ENCODE results near the gene FBXO42. TPM values are rescaled to one million over a fixed set of nuclear protein-coding genes. Genes with fewer than 3 reads are reported as not detected.
A peak's percentile ranks its signal among the peaks of the same experiment; 100 is the strongest.

Gene FBXO42
- total and polyA plus RNA-seq, 9 of the 15 experiments (the other 6 are each of a cell fraction or from before 2014, with no cell fraction given) = 7.2 to 24.8 (median 17.4) TPM

DNA sequence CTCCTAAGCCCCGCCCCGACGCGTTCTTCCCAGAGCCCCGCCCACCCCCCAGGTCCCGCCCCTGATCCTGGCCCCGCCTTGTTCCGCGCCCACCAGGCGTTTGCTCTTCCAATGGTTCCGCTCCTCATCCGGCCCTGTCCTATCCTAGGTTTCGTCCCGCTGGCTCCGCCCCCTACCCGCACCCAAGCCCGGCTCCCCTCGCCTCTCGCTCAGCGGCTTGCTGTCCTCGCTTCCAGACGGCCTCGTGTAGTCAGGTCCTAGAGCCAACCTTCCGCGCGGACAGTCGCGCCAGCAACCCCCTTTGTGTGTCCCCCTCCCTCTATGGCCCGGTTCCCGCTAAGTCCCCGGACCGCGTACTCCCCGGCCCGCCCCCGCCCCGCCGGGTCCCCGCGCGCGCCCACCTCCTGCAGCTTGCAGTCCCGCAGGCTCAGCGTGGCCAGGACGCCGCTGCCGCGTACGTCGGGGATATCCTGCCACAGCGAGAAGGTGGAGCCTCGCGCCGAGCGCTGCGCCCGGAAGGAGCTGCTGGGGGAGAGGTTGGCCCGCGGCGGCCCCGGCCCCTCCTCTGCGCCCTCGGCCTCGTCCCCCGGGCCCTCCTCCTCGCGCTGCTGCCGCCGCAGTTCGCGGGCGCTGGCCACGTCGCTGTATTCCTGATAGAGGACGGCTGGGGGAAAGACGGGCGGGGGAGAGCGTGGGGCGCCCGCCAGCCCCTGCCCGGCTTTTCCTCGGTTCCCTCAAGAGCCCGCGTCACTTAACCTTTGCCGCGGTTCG lies 145.5 kb downstream of the FBXO42 start (continued):
- TF ChIP-seq RNF219 (CRISPR knock-in tag; IDR thresholded peaks at IDR 0.05) (no peak), ZNF75A (CRISPR knock-in tag; IDR thresholded peaks at IDR 0.05) (no peak), POLR2AphosphoS2 (IDR thresholded peaks at IDR 0.05; ENCODE audit: low read length) (peak; percentile 71; the same call in 1 of the 2 replicates), BCOR (IDR thresholded peaks at IDR 0.05) (no peak), ZZZ3 (IDR thresholded peaks at IDR 0.05) (no peak), FUS (optimal IDR thresholded peaks at IDR 0.05; ENCODE audit: low read depth, low read length) (no peak), MEF2A (IDR thresholded peaks at IDR 0.05; ENCODE audit: control insufficient read depth, low read depth, low read length) (no peak), ATF4 (CRISPR knock-in tag; IDR thresholded peaks at IDR 0.05) (peak; percentile 16; the same call in 1 of the 2 replicates), ZNF639 (CRISPR knock-in tag; conservative IDR thresholded peaks at IDR 0.05 in 1 of 2, IDR thresholded peaks at IDR 0.05 in 1 of 2) (0 out of 4 replicates have a peak, but pooled peaks of 1 of the 2 experiments have one; percentile 37), EGR1 (conservative IDR thresholded peaks at IDR 0.05) (peak; percentile 76), ZBTB7A (IDR thresholded peaks at IDR 0.05; ENCODE audit: borderline replicate concordance, control insufficient read depth, low read depth, low read length) (peak; percentile 71; the same call in 1 of the 2 replicates), ZNF121 (CRISPR knock-in tag; conservative IDR thresholded peaks at IDR 0.05) (no peak; the same call in 1 of the 2 replicates), SAP30 (IDR thresholded peaks at IDR 0.05; ENCODE audit: borderline replicate concordance, insufficient read depth, low read depth, low read length, poor library complexity, severe bottlenecking) (no peak), ELF1 (tag; IDR thresholded peaks at IDR 0.05) (peak; percentile 79; the same call in 1 of the 2 replicates), KDM4B (IDR thresholded peaks at IDR 0.05; ENCODE audit: borderline replicate concordance in 2 of 2, low read depth in 1 of 2) (peak in 1 of 2 experiments; percentile 59; a peak in 1 of 4 replicates)
- TF ChIP-seq, protein P1, sequence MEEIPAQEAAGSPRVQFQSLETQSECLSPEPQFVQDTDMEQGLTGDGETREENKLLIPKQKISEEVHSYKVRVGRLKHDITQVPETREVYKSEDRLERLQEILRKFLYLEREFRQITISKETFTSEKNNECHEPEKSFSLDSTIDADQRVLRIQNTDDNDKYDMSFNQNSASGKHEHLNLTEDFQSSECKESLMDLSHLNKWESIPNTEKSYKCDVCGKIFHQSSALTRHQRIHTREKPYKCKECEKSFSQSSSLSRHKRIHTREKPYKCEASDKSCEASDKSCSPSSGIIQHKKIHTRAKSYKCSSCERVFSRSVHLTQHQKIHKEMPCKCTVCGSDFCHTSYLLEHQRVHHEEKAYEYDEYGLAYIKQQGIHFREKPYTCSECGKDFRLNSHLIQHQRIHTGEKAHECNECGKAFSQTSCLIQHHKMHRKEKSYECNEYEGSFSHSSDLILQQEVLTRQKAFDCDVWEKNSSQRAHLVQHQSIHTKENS (CRISPR knock-in tag; IDR thresholded peaks at IDR 0.05) = no peak
- TF ChIP-seq, protein P2, sequence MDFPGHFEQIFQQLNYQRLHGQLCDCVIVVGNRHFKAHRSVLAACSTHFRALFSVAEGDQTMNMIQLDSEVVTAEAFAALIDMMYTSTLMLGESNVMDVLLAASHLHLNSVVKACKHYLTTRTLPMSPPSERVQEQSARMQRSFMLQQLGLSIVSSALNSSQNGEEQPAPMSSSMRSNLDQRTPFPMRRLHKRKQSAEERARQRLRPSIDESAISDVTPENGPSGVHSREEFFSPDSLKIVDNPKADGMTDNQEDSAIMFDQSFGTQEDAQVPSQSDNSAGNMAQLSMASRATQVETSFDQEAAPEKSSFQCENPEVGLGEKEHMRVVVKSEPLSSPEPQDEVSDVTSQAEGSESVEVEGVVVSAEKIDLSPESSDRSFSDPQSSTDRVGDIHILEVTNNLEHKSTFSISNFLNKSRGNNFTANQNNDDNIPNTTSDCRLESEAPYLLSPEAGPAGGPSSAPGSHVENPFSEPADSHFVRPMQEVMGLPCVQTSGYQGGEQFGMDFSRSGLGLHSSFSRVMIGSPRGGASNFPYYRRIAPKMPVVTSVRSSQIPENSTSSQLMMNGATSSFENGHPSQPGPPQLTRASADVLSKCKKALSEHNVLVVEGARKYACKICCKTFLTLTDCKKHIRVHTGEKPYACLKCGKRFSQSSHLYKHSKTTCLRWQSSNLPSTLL (IDR thresholded peaks at IDR 0.05) = no peak

All from K562 (cell line).